NCI-H2171 treated with DMSO at 0.1 percent for 48 hours (cell line): ENCODE results near the gene RNF130.
A peak's percentile ranks its signal among the peaks of the same experiment; 100 is the strongest.

Experiments used
- DNase-seq: peaks from one replicate; lab custom pipeline; 2025; lab: John Stamatoyannopoulos, UW

Gene RNF130

DNA sequence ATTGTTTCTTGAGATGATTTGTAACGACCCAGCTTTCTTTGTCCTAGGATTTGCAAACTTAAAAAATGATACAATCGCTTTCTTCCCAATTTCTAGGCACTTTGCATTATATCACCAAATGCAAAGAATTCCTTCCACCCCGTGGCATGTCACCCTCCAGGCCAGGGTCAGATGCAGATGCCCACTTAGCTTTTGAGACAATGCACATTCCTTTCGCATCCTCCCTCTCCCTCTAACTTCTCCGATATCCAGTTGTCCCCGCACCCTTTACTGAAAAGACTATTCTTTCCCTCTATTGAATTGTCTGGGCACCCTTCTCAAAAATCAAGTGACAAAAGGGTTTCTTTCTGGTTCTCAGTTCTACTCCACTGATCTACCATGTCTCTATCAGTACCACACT lies 17.3 kb downstream of the RNF130 start:
- no peak for DNase-seq

DNA sequence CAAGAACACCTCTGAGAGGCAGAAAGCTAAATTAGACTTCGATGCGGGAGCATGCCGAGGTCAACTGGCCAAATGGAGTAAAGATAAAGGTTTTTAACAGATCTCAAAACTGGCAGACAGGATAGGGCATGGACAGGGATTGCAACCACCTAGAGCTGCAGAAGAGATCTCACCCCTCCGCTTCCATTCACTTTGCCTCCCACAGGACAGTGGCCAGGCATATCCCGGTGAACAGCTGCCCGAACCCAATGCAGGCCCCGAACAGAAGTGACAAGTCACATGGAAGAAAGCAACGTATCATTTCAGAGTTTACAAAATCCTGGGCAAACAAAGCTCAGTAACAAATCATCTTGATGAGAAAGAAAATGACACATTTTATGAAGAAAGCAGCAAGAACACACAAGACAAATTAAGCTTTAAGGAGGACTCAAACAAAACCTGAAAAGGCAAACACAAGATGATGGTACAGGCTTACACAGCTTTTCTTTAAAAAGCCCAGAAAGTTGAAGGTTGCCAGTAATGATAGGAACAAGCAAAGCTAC lies 18.4 kb downstream of the RNF130 start:
- no peak for DNase-seq

DNA sequence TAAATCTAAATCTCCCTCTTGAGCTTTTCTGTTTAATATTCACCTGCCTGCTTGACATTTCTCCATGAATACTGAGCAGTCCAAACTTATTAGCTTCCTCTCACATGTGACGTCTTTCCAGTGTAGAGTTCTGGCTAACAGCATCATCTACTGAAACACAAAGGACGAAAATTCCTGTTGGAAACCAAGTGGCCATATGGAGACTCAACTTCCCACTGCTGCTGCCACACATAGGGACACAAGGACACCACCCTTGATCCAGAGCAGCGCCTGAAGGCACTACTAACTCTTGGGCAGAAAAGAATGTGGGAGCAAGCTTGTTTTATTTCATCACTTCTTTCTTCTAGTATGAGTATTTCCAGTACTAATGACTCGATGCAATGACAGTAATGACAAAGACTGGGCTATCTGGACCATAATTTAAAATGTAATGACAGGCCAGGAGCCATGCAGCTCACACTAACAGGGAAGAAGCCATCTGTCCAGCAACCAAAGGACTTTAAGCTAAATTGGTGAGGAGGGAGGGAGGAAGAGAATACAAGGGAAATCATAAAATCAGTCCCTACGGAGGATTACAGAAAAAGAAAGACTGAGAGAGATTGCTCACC lies 19.2 kb downstream of the RNF130 start:
- DNase-seq = no peak

DNA sequence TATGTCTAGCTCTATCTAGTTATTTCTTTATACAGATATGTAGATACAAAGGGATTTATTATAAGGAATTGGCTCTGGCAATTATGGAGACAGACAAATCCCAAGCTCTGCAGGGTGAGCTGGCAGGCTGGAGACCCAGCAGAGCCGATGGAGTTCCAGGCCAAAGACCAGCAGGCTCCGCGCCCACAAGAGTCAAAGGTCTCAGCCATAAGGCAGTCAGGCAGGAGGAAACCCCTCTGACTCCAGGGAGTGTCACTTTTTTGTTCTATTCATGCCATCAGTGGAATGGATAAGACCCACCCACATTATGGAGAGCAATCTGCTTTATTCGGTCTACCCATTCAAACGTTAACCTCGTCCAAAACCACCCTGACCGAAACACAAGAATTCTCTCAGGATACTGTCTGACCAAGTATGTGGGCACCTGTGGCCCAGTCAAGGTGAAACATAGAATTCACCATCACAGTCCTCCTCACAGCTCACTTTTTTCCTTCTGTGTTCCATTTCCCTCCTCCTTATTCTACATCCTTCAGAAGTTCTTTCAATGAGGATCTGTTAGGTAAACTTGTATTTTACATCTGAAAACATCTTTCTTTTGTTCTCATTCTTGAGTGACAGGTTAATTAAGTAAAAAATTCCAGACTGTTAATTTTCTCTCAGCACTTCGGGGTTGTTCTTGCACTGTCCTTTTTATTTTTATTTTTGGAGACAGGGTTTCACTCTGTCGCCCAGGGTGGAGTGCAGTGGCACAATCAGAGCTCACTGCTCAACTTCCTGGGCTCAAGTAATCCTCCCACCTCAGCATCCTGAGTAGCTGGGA lies 21.2 kb downstream of the RNF130 start:
- DNase-seq = no peak

GRCh38 chr5:180049185-180049548 lies 22.4 kb downstream of the RNF130 start:
- no peak for DNase-seq

DNA sequence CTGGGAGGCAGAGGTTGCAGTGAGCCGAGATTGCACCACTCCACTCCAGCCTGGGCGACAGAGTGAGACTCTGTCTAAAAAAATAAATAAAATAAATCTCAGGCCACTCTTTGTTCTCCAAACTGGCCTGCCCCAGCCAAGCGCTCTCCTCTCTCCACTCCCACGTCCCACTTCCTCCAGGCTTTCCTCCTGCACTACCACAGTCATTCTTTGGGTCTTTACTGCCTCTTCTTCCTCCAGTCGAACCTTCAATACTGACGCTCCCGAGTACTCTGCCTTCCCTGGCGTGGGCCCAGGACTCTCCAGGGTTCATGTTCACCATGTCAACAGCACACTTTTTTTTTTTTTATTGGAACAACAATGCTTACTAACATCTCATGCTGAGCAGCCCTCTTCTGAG lies 23.9 kb downstream of the RNF130 start:
- DNase-seq = peak; percentile 49

DNA sequence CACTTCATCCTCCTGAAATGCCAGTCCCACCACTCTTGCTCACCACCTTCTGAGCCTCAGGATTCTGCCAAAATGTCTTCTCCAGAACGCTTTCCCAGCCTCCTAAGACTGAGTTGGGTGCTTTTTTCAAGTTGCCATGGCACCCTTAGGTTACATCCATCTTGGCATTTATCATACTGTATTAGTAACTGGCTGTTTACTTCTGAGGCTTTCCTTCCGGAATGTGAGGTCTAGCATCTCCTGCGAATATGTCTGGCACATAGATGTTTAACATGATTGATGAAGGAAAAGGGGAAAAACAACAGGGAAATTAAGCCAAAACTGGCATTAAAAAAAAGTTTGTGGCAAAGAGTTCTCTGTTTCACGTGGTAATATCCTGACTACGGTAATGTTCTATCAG lies 24.9 kb downstream of the RNF130 start:
- no peak for DNase-seq

- no peak for DNase-seq
These were observed 25.6 kb downstream of the RNF130 start for GRCh38 chr5:180045889-180046499.

DNA sequence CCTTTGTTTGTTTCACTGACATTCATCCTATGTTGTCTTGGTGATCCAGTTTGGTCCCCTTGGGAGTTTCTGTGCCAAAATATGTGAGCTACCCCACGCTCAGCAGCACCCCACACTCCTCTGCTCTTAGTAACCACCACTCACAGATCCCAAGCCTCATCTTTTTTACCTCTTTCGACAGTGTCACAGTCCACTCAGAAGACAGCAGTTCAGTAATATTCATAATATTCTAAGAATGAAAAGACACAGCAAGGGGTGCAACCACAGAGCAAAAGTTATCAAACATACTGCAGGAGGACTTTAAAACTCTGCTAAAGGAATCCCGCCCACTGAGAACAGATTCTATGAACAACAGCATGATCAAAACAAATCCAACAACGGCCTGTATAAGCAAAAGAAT lies 28.2 kb downstream of the RNF130 start:
- no peak for DNase-seq

DNA sequence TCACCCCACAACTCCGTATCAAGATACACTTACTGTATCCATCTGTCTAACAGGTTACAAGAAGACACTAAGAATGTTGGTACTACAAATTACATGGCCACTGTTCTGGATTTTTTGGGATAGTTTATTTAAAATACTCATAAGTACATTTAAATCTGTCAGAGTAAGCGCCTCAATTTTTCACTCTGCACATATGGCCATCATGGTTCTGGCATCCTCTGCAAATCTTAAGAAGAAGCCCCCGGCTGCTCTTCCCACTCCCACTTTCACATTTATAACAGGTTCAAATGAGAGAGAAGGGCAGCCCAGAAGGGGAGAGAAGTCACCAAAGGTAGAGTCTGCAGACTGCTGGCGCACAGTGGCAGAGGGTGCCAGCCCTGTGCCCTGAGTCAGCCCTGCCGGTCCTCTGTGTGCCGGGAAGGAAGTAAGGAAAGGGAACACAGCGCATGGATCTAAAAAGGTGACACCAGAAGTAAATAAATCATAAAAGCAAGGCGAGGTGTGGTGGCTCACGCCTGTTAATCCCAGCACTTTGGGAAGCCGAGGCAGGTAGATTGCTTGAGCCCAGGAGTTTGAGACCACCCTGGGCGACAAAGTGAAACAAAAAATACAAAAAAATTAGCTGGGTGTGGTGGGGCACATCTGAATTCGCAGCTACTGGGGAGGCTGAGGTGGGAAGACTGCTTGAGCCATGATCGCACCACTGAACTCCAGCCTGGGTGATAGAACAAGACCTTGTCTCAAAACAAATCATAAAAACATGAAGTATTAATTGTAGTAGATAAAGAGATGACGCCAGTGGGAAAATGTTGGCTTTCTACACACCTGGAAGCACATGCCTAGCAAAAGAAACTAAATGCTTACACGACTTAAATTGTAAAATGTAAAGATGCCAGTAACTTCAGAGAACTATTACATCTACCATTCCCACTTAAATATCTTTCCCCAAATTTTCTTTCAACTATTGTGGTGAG lies 30.0 kb downstream of the RNF130 start:
- DNase-seq = no peak

DNA sequence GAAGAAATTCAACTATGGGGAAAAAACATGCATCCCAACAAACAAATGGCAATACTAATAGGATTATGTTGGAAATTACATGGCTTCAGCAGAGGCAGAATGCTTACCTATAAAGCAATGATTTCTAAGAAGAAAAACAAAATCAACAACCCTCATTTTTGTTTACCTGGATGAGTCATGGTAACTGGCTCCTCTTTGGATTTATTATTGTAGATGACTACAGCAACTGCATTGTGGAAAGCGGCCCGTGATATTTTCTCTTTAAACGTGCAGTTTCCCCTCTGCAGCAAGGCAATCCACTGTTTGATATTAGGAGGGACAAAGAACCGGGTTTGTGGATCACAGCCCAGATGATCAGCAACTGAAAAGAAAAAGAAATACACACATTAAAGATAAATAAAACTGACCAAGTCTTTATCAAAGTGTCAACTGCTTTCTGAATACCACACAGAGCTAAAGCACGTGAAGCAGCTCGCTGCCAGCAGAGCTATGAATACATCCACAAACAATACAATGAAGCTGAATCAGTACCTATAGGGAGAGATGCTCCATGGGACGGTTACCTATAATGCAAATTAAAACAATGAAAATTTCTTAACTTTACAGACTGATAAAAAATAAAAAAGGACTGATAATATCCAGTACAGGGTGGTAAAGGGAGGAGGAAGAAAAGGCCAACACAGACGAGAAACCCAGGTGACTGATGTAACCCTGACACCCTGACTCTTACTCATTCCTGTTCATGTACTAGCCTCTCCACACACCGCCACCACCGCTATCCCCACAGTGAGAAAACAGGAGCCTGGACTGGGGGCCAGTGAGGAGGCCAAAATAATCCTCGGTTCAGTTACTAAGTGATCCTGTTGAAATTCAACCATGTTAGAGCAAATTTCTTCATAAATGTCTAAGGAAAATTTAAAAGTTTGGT lies 31.0 kb downstream of the RNF130 start:
- no peak for DNase-seq

DNA sequence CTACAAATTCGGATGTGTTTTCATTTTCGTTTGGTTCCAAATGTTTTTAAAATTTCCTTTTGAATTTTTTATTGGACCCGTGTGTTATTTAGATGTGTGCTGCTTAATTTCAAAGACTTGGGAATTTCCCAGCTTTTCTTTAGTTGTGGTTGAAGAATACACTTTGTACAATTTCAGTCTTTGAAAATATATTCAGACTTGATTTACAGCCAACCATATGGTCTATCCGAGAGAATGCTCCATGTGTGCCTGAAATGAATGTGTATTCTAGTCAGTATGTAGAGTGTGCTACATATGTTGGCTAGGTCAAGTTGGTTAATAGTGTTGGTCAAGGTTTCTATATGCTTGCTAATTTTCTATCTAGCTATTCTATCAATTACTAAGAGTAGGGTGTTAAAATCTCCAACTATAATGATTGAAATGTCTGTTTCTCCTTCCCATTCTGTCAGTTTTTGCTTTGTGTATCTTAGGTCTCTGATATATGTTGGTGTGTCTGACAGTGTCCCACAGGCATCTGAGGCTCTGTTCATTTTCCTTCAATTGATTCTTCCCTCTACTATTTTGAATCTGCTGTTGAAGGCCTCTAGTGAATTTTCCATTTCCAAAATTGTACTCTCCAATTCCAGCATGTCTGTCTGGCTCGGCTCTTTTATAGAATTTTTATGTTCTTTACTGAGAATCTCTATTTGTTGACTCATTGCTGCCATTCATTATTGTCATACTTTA lies 36.2 kb downstream of the RNF130 start:
- no peak for DNase-seq

DNA sequence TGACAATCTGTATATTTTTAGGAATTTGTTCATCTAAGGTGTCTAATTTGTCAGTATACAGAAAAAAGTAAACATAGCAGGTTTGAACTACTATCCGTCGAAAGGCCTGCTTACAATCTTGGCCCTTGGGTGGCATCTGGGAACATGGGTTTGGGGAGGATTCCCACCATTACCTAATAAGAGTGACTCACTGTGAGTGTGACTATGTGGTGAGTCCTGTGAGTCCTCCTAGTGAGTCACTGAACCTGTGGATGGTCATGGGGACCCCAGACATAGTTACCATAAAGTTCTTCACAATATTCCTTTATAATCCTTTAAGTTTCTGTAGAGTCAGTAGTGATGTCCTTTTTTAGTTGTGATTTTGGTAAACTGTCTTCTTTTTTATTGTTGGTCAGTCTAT lies 37.0 kb downstream of the RNF130 start:
- no peak for DNase-seq

DNA sequence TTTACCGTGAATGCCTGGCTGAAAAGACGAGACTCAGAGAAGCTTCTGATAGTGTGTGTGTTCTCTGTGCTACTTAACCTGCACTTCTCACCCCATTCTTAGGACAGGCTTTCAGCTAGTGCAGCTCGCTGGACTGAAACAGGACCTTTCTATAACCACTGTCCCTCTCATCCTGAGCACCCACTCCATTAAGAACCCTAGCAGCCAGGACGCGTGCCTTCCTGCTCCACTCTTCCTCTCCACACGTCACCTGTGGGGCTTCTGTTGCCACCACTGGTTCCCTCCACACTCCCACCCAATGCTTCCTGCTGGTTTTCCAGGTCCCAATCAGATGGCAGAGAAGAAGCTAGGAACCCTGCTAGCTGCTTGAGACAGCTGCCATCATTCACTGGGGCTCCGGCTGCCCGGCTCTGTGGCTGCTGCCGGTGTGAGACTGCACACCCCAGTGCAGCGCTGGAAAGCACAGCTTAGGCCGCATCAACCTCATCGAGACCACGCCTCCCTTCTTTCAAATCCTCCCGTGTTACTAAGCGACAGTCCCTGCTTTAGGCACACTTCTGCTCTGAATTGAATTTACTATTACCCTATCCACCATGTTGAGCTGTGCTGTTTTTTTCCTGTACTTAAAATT lies 44.0 kb downstream of the RNF130 start:
- no peak for DNase-seq

DNA sequence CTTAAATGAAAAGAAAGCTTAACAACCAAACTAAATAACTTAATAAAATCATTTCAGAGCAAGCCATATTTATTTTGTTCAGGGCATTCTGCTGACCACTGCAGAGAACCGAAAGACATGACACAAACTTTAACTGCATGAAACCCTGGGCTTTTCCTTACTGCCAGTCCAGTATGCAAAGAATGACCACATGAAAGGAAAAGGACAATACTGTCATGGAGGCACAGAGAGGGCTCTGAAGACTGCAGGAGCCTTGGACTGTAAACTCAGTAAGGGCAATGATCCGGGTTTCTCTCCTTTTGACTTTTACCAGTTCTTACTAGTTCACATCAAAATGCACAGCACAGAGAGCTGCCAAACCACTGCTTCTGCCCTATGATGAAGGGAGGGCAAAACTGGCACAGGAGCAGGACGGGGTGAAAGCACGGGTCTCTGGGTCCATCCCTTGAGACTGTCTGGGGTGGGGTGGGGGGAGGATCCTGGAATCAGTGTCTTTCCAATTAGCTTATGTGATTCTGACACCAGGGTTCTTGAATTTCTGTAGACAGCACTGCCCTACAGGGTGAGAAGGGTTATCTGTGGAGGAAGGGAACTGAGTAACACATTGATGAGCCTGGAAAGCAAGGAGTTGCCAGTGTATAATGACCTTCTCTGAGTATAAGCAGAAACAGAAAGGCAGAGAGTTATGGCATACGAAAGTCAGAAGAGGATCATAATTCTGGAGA lies 44.7 kb downstream of the RNF130 start:
- no peak for DNase-seq

GRCh38 chr5:180026320-180026719 lies 45.2 kb downstream of the RNF130 start:
- no peak for DNase-seq

- DNase-seq = no peak
These were observed 49.7 kb downstream of the RNF130 start for GRCh38 chr5:180021900-180022299.

GRCh38 chr5:180020176-180020575 lies 51.4 kb downstream of the RNF130 start:
- no peak for DNase-seq
